ENCODE results near the gene MPHOSPH6.
"Not testable (repeated sequence)": the region's sequence is repeated elsewhere in the genome, so short reads cannot be mapped to it uniquely, and the experiment has no call there.

MPHOSPH6 gene

DNA sequence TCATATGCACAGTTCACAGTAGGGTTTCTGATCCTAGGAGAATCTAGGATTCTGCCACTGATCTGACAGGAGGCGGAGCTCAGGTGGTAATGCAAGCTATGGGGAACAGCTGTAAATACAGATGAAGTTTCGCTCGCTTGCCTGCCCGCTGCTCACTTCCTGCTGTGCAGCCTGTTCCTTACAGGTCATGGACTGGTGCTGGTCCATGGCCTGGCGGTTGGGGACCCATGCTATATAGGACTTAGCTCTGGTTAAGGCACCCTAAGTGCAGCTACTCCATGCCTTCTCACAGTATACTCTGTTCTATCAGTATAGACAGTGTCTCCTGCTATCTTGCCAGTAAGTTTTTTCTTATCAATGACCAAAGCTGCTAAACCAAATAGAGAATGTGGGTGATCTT, 2.4 kb downstream of the MPHOSPH6 start:
- DNase-seq: no peak

GRCh38 chr16:82160226-82160625, 9.8 kb downstream of the MPHOSPH6 start:
- DNase-seq: no peak

DNA sequence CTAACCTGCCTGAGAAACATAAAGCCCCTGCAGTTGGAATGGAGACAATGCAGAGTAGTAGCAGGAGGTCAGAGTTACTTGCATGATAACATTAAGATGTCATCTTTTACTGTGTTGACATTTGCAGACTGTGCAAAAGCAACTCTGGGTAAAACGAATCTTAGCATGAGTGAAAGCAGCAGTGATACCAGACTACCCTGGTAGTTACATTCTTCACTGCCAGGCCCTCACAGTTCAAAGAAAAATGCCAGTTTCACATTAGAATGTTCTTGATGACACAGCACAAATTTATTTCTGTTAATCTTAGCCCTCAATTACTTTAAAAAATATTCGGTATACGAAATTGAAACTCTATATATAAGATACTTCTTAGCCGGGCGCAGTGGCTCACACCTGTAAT, 12.2 kb downstream of the MPHOSPH6 start:
- no peak for DNase-seq

DNA sequence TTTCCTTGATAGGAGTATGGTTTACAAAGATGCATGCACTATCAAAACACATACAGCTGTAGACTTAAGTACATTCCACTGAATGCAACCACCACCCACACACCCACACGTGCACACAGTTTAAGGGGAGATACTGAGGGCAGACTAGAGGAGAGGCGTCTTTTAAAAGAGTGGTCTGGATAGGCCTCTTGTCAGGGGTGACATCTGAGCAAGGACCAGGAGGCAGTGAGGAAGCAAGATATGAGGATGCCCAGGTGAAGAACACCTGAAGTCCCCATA, 12.6 kb downstream of the MPHOSPH6 start:
- no peak for DNase-seq

GRCh38 chr16:82156761-82157533, 13.1 kb downstream of the MPHOSPH6 start:
- DNase-seq: no peak

DNA sequence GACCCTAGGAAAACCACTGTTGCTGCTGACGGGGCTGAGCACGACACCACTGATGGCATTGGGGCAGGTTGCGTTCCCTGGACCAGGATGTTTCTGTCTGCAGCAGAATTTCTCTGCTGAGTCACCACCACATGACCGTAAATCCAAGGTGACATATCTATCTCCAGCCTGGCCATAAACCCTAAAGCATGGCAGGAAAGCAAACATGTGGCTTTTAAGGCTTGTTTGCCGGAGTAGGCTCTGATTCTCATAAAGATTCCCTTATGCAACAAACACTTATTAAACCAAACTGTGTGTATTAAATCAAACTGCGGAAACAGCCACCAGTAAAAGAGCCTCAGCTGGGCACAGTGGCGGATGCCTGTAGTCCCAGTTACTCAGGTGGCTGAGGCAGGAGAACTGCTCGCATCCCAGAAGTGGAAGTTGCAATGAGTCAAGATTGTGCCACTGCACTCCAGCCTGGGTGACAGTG, 17.3 kb downstream of the MPHOSPH6 start:
- DNase-seq: no peak

GRCh38 chr16:82152196-82152595, 17.8 kb downstream of the MPHOSPH6 start:
- no peak for DNase-seq

DNA sequence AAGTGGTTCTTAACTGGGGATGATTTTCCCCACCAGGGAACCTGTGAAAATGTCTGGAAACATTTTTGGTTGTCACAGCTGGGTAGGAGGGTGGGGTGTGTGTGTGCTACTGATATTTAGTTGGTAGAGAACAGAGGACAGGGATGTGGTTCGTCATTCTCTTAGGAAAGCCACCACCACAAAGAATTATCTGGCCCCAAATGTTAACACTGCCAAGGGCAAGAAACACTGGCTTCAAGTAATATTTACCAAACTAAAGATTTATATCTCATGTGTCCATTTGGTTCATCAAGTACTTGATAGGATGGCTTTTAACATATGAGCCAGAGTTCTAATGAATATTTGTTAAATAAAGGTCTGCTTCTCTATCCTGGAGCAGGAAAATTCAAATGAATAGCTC, 19.5 kb downstream of the MPHOSPH6 start:
- no peak for DNase-seq

DNA sequence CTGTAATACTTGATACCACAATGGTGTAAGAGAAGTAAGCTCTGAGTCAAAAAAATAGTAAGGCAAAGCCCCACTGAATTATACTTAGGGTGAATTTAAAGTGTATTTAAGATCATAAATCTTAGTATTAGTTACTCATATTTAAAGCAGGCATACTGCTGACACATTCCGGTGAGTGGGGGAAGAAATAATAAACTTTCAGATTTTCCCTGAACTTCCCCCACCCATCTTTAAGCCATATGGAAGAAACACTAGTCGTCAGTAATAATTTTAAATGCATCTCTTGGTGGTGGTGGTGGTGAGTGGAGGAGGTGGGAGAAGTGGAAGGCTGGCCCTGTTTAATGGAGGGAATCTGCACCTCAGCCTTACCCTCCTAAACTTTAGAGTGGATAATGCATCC, 20.5 kb downstream of the MPHOSPH6 start:
- no peak for DNase-seq

GRCh38 chr16:82147546-82147945, 22.5 kb downstream of the MPHOSPH6 start:
- DNase-seq: no peak

- DNase-seq: no peak
These were observed 23.1 kb downstream of the MPHOSPH6 start for GRCh38 chr16:82146957-82147356.

DNA sequence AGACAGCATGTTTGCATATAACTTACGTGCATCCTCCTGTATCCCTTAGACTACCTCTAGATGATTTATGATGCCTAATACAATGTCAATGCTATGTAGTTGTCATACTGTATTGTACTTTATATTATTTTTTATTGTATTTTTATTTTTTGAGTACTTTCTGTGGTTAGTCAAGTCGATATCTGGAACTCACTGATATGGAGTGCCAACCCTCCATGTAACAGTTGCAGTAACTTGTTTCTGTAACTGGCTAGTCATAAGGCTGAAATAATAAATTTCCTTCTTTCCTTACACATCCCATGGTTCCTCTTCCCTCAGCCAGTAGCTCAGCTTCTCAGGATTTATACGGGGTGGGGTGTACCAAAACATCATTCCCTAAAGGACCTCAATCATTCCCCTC, 23.5 kb downstream of the MPHOSPH6 start:
- DNase-seq: no peak

- not testable (repeated sequence) for DNase-seq
These were observed 30.8 kb downstream of the MPHOSPH6 start for GRCh38 chr16:82139286-82139571.

DNA sequence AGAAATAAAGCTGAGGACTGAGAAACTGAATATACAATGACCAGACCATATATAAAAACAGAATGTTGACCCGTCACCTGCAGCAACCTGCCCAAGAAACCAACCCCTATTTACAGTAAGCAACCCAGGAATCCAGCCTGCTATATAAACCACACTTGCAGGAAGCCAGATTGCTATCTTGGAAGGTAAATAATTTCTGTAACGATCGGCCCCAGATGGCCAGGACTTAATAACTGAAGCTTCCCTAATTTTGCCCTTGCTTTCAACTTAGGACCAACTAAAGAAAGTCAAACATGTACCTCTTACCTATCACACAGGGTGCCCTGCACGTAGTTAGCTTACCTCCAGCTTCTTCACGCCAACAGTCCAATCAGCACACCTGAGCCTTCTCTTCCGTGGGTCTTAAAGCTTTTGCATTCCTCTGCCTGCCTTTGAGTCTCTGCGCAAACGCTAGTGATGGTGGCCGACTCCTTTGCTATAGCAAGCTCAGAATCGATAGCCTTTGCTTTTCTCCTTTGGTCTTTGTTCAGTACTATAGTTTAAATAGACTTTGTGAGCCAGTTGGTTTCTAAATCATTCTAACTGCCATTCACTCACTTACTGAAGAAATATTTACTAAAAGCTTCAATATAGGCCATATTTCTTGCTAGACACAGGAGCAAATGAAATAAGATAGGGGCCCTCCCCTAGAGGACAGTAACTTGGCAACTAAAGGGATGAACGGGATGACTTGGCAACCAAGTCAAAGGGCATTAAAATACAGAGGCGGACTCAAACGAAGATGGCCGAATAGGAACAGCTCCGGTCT, 31.3 kb downstream of the MPHOSPH6 start:
- no peak for DNase-seq

- no peak for DNase-seq
These were observed 32.2 kb downstream of the MPHOSPH6 start for GRCh38 chr16:82137822-82138167.

- no peak for DNase-seq
These were observed 32.8 kb downstream of the MPHOSPH6 start for GRCh38 chr16:82136956-82137821.

DNA sequence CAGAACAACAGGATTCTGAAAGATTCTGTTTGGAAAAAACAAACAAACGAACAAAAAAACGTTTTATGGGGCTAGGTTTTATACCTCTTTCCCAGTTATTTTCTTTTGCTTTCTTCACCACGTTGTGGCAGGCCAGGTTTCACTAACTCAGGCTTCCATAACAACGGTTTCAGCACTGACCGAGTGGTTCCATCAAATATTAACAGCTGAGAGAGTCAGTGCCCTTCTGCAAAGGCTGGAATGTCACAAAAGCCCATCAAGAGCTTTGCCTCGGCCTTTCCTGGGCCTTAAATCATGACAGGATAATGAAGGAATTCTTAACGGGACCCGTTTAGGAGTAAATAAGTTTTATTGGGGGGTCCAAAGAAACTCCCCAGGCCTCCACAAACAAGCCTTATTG, 34.2 kb downstream of the MPHOSPH6 start:
- DNase-seq: no peak

GRCh38 chr16:82134846-82135245, 35.2 kb downstream of the MPHOSPH6 start:
- DNase-seq: no peak

- peak; percentile 15 for DNase-seq
These were observed 36.2 kb downstream of the MPHOSPH6 start for GRCh38 chr16:82133798-82134197.

- no peak for DNase-seq
These were observed 40.1 kb downstream of the MPHOSPH6 start for GRCh38 chr16:82129881-82130280.

DNA sequence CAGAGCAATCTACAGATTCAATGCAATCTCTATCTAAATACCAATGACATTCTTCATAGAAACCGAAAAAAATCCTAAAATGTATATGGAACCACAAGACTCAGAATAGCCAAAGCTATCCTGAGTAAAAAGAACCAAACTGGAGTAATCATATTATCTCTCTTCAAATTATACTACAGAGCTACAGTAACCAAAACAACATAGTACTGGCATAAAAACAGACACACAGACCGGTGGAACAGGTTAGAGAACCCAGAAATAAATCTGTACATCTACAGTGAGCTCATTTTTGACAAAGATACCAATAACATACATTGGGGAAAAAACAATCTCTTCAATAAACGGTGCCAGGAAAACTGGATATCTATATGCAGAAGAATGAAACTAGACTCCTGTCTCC, 45.4 kb downstream of the MPHOSPH6 start:
- DNase-seq: no peak

DNA sequence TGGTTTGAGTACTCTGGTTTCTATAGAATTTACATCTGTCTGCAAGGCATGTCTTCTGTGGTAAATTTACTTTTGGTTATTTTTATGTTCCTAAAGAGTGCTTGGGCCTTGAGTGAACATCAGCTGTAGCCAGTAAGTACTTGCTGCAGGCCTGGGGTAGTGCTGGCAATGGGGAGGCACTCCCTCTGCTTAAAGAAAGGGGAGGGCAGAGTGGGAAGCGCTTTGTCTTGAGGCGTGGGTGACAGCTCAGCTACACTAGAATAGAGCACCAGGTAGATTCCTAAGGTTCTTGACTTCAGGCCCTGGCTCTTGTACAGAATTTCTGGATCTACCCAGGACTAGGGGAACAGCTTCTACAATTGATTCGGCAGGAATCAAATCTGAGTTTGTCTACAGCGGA, 50.6 kb downstream of the MPHOSPH6 start:
- no peak for DNase-seq

- DNase-seq: no peak
These were observed 51.3 kb downstream of the MPHOSPH6 start for GRCh38 chr16:82118749-82119148.

DNA sequence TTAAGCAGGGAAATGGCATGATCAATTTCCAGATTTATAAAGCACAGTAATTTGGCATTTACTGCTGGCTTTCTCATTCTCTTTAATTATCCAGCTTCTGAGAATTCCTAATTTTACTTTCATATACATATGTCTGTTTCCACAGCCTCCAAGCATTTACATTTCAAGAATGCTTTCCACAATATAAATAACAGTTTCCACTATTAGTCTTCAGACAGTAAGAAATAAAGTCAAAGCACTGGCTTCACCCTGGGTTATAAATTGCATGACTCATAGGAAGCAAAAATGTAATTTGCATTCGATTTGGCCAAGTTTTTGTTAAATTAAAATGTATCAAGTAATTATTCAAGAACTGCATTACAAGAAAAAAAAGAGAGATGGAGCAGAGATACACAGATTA, 53.5 kb downstream of the MPHOSPH6 start:
- no peak for DNase-seq

Measured in activated CD4-positive, alpha-beta T cell treated with anti-CD3 and anti-CD28 coated beads for 48 hours (primary cell).